NCI-H1105 (cell line): ENCODE data around the gene PARD6G.
"Not testable (repeated sequence)": the region's sequence is repeated elsewhere in the genome, so short reads cannot be mapped to it uniquely, and the experiment has no call there.

Experiments
- DNase-seq: peaks from one replicate; lab custom pipeline; 2025; lab: John Stamatoyannopoulos, UW

Gene PARD6G, protein sequence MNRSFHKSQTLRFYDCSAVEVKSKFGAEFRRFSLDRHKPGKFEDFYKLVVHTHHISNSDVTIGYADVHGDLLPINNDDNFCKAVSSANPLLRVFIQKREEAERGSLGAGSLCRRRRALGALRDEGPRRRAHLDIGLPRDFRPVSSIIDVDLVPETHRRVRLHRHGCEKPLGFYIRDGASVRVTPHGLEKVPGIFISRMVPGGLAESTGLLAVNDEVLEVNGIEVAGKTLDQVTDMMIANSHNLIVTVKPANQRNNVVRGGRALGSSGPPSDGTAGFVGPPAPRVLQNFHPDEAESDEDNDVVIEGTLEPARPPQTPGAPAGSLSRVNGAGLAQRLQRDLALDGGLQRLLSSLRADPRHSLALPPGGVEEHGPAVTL

DNA sequence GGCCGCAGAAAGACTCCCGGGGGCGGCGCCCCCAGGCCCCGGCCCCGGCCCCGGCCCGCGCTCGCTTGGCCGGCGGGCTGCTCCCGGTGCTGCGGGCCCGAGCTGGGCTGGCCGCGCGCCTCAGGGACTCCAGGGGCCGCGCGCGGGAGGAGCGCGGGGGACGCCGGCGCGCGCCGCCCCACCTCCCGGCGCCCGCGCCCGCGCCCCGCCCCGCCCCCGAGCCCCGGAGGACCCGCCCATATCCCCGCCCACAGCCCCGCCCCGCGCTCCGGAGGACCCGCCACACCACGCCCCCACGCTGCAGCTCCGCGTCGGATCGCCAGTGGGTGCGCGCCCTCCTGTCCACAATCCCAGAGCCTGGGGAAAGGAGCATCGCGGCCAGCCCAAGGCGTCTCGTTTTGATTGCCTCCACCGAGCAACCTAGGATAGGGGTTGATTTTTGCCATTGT is at the start of gene PARD6G:
TSS of gene PARD6G (minus strand) at position 122 of the 449 bp plus-strand sequence. CDS start 166 bp downstream, outside the sequence.
- DNase-seq: peak; percentile 64

DNA sequence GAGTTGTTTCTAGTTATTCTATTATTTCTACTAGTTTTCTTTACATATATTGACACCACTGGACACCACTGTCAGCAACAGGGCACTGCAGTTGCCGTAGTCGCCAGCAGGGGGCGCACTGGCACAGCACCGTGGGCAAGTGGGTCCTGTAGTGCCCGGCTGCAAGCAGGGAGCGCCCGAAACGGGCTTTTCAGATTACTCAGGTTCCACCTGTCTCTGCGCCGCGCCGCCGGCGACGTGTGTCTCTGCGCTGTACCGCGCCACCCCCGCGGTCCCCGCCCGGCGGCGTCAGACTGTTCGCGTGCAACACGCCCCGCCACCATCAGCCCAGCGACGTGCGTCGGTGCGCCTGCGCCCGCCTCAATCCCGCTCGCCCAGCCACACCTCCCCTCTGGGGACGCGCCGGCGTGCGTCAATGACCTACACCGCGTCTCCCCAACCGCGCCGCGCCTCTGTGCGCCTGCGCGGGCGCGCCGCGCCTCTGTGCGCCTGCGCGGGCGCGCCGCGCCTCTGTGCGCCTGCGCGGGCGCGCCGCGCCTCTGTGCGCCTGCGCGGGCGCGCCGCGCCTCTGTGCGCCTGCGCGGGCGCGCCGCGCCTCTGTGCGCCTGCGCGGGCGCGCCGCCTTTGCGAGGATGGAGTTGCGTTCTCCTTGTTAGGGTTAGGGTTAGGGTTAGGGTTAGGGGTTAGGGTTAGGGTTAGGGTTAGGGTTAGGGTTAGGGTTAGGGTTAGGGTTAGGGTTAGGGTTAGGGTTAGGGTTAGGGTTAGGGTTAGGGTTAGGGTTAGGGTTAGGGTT is 15.1 kb upstream of the PARD6G start:
- not testable (repeated sequence) for DNase-seq

DNA sequence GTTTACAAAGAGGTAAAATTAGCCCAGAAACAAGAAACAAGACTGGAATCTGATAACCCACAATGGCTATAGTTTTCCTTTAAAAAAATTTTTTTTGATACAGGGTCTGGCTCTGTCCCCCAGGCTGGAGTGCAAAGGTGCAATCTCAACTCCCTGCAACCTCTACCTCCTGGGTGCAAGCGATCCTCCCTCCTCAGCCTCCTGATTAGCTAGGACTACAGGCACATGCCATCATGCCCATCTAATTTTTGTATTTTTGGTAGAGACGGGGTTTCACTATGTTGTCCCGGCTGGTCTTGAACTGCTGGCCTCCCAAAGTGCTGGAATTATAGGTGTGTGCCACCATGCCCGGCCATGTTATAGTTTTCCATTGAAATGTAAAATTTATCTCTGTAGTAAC is 12.3 kb upstream of the PARD6G start:
- no peak for DNase-seq

DNA sequence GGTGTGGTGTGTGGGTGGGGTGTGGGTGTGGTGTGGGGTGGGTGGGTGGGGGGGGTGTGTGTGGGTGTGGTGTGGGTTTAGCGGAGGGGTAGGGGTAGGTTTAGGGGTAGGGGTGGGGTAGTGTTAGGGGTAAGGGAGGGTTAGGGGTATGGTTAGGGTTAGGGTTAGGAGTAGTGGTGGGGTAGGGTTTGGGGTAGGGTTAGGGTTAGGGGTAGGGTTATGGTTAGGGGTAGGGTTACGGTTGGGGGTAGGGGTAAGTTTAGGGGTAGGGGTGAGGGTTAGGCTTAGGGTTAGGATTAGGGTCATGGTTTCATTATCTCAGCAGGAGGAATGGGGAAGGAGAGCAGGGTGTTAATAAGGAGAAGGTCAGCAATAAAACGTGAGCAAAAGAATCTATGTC is 11.3 kb upstream of the PARD6G start:
- DNase-seq: no peak

DNA sequence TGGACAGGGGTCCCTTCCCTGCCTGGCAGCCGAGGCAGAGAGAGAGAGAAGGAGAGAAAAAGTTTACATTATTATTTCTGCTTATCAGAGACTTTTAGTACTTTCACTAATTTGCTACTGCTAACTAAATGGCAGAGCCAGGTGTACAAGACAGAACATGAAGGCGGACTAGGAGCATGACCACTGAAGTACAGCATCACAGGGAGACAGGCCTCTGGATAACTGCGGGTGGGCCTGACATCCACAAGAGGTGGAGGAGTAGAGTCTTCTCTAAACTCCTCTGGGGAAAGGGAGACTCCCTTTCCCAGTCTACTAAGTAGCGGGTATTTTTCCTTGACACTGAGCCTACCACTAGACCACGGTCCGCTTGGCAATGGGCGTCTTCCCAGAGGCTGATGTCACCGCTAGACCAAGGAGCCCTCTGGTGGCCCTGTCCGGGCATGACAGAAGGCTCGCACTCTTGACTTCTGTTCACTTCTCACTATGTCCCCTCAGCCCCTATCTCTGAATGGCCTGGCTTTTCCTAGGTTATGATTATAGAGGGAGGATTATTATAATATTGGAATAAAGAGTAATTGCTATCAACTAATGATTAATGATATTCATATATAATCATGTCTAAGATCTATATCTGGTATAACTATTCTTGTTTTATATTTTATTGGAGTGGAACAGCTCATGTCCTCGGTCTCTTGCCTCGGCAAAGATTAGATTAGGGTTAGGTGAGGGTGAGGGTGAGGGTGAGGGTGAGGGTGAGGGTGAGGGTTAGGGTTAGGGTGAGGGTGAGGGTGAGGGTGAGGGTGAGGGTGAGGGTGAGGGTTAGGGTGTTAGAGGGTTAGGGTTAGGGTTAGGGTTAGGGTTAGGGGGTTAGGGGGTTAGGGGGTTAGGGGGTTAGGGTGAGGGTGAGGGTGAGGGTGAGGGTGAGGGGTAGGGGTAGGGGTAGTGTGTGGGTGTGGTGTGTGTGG is 10.5 kb upstream of the PARD6G start:
- DNase-seq: not testable (repeated sequence)

DNA sequence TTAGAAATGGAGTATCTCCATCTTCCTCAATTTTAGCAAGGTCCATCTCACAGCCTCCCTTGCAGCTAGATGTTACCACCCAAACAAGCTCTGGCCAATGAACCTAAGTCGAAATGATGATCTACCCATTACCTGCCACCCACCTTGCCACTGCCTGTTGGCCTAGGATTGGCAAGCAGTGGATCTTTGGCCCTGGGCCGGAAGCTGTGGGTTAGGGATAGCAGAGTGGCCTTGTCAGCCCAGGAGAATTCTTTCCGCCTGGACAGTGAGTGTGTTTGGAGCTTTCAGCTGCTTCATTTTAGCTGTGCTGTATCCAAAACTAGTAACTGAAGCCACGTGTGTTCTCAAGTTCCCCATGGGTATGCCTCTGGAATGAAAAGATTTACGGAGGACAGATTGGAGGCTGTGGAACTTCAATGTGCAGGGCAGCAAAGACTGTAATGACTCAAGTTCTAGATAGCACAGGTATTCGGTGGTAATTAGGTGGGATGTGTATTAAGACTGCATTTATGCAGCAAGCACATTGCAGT is 7.7 kb upstream of the PARD6G start:
- no peak for DNase-seq

DNA sequence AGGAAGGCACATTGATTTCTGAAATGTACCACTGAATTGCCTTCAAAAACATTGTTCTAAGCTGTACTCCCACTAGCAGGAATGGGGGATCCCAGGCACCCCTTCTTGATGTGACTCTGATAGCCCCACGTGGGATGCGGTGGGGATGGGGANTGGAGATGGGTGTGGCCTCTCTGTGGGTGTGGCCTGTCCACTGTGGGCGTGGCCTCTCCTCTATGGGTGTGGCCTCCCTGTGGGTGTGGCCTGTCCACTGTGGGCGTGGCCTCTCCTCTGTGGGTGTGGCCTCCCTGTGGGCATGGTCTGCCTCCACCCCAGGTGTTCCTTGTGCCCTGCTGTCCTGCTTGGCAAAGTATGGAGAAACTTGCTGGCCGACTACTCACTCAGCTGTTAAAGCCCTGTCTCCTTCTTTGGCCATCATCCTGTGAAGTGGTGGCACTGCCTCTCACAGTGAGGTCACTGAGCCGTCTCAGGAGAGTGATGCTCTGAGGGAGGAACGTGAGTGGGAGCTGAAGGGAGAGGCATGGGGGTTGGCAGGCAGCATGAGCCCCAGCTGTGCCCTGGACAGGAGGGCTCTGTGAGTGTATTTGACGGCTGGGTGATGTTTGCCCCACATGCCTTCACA is 6.7 kb upstream of the PARD6G start:
- no peak for DNase-seq

DNA sequence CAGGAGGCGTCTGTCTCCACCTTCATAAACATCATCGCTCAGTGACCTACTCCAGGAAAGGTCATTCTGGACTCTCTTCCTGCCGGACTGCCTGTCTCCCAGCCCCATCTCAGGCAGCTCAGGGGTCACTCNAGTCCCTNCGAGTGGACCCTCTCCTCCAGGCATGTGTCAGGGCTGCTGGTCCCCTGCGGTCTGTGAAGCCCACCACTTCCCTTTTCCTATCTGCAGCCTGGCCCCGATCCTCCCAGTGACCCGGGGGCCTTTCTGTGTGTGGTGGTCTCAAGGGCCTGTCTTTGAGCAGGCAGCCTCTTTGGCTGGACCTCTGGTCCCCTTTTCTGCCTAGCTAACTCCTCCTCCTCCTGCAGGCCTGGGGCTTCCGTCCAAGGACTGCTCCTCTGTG is 5.9 kb upstream of the PARD6G start:
- DNase-seq: no peak

DNA sequence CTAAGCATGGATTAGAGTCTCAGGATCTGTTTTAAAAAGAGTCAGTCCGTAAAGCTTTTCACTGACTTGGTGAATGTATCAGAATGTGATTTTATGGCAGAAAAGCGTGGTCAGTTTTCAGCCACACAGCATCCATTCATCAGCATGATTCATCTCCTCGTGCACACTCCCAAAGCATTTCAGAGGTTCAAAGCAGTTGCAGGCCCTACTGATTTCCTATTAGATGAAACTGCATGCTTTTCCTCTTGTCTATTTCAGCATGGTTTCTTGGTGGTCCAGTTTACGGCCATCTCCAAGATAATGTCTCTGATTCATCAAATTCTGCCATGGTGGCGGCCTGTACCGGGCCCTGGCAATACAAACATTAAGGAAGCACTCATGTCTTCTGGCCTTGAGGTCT is 4.8 kb upstream of the PARD6G start:
- DNase-seq: no peak

DNA sequence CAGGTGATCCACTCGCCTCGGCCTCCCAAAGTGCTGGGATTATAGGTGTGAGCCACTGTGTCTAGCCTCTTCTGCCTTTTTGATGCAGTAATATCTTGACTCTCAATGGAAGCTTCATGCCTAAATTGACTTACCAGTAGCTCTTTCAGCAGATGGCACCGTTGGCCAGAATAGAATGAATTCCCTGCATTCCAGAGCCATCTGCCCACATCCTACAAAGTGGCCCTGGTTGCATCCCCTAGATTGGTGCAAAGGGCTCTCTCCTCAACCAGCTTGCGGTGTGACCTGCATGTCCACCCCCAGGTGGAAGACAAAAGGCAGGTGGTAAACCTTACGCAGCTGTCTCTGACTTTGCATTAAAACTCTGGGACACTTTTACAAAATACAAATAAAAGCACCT is 4.4 kb upstream of the PARD6G start:
- no peak for DNase-seq

DNA sequence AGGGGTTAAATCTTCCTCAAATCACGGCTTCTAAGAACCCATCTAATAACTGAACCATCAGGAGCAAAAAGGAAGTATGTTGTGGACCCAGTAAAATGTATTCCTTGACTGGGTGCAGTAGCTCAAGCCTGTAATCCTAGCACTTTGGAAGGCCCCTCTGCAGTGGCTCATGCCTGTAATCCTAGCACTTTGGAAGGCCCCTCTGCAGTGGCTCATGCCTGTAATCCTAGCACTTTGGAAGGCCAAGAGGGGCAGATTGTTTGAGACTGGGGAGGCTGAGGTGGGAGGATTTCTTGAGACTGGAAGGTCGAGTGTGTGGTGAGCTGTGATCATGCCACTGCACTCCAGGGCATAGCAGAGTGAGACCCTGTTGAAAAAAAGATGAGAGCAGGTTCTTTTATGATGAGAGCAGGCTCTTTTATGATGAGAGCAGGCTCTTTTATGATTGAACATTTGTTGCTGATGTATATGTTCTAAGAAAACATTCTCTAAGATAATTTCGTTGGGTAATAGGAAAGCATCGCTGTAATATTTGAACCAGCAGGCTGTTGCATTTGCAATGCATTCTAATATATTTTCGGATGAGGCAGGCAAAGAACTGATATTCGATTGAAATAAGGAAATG is 3.5 kb upstream of the PARD6G start:
- no peak for DNase-seq

DNA sequence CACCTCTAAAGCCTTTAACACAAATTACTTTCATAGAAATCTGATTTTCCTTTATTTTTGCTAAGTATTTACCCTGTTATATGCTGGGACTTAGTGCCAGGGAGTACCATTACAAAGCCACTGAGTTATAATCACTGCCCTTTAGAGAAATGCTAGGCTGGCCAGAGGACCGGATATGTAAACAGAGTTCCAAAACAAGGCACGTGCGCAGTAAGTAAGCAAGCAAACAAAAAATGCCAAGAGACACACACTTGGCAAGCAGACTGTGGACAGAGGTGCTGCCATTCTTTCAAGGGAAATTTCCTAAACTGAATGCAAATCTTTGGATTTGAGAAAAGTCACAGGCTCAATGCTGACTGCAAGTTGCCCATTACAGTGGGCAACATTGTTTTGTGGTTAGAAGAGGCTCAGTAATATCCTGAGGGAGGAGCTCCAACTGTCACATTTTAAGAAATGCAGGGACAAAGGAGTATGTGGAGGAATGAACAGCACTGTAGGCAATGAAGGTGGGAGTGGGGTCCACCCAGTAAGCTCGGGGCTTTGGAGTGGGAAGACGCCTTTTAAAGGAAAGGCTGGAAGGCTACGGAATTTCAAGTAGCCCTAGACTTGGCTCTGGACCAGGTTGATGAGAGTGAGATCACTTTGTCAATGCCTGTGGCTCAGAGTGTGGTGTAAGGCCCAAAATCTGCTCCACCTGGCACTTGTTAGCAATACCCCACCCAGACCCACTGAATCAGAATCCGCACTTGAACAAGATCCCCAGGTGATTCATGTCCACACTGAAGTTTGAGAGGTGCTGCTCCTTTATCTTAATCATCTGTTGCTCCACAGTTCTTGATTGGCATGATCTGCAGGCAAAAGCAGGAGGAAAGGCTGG is 2.1 kb upstream of the PARD6G start:
- DNase-seq: no peak

DNA sequence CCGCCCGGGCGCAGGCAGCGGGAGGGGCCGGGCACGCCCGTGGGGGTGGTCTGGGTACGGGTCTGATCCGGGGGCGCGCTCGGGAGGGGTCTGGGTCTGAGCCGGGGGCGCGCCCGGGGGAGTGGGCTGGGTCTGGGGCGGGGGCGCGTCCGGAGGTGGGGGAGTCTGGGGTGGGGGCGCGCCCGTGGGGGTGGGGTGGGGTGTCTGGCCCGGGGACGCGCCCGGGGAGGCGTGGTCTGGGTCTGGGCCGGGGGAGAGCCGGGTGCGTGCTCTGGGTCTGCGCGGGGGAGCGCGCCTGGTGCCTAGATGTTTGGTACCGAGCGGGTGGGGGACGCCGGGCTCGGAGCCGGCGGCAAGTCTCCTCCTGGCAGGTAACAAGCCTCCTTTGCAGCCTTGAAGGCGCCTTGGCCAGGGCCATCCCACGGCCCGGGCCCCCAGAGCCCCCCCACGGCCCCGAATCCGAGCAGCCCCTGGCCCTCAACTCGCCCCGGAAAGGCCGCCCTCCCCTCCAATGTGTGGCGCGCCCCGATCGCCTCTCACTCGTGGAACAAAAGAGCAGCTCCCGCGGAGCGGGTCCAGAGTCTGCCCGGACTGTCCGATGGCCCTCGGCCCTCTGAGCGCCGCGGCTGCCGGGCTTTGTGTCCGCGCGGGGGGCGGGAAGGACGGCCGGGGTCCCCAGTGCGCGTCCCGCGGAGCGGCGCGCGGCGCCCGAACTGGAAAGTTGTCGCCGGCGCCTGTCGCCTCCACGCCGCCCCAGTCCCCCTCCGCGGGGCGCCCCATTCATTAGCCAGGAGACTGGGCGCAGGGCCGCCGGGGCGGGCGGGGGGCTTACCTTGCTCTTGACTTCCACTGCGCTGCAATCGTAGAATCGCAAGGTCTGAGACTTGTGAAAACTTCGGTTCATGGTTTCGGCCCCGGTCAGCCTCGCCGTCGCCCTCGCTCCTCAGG is 595 bp downstream of the PARD6G start:
- DNase-seq: peak; percentile 80

DNA sequence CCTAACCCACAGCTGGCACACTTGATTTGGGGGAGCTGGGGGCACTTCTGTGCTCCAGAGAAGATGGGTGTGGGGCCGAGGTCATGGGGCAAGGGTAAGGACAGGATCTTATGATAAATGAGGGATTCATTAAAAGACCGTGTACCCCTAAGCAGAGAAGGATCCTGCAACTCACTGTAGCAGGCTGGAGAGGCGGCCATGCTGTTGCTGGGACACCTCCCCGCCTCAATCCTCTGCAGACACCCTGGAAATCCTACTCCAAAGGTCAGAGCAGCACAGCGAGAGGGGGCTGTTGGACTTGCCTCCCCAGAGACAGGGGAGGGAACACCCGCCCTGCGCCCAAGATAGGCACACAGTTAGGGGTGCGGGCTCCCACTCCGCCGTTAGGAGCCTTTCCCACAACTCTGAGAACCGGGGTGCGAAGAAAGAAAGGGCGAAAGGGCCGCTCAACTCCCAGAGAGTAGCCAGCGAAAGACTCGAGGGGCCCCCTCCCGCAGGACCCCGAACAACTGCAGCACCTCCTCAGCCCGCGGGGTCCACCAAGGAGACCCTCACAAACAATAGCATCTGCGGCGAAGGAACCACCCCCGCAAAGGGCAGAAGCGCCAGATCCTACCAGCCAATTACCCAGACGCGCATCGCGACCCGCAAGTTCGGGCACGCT is 1.4 kb downstream of the PARD6G start:
- no peak for DNase-seq

DNA sequence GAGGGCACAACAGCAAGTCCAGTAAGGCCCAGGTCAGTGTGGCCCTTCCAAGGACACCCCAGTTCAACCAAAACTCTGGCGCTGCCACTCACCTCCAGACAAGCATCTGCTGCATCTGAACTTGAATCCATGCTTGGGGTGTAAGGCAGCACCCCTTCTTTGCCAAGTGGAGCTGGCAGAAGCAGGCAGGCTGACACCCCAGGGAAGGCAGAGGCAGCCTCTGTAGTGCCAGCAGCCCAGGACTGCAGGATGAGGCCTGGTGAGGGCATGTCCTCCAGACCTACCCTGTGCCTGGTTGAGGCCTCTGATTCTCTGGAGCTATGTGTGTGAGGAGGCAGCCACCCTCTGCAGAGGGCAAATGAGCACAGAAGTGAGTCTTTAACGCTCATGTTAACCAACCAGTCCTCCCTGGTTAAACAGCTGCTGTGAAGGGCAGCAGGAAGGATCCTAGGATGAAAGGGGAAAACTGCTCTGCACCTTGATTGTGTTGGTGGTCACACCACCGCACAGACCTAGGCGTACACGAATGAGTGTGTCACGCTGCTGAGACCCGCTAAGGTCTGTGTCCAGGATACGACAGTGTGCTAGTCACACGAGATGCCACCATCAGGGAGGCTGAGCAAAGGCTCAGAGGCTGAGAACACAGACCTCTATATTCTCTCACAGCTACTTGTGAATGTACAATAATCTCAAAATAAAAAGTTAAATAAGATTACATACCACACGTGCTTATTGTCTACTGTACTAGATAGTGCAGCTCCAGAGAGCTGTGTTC is 2.2 kb downstream of the PARD6G start:
- DNase-seq: no peak

DNA sequence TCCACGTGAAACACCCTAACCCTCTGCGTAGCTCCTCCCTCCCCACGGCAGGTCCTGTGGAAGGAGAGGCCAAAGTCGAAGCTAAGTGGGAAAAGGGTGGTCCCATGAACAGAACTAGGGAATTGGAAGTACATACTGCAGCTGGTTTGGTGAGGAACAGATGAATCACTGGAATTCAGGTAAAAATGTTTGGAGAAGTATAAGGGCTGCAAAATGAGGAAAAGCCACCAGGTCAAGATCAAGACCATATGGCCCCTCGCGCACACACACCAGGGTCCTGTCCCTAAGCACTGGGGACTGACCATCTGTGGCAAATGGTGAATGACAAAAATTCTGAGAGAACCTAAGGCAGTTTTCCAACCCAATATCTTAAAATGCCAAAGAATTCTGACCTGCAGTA is 3.1 kb downstream of the PARD6G start:
- DNase-seq: no peak

DNA sequence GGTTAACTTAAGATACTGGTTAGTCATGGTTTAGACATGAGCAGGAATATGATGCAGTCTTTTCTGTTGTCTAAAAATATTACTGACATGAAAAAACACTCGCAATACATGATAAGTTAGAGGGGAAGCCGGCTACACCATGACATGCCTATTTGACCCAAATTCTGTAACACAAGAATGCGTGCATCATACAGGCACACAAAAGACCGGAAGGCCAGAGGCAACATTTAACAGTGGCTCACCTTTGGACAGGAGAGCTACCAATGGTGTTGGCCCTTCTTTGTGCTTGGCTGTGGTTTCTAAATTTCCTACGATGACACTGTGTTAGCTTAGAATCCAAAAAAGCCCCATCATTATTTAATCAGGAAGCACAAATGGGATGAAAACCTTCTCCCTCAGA is 4.1 kb downstream of the PARD6G start:
- no peak for DNase-seq
